Psoas muscle (tissue), 8 donors: ENCODE data around the gene MAN2B1. TPM values are rescaled to one million over a fixed set of nuclear protein-coding genes. Genes with fewer than 3 reads are reported as not detected.
A peak's percentile ranks its signal among the peaks of the same experiment; 100 is the strongest.
"Not testable (repeated sequence)": the region's sequence is repeated elsewhere in the genome, so short reads cannot be mapped to it uniquely, and the experiment has no call there.

Experiments
- ATAC-seq, 4 donors: fragments of 200-7000 bp; cut with Tn5 transposase; one replicate each; pipeline ENCODE4 v1.9.1; 2020; ENCODE audit warnings: moderate library complexity in 3 of 4, mild to moderate bottlenecking in 2 of 4
- DNase-seq, 2 donors: peaks; one replicate each; pipeline ENCODE4 v3.0.0-alpha.2; 2020
- H3K27ac ChIP-seq: fragments of 200-600 bp; one replicate; pipeline ENCODE4 v1.8.0; 2022
- H3K27me3 ChIP-seq, 3 donors: fragments of 200-600 bp in 1 of 3; one replicate each; pipeline versions ENCODE4 v1.6.1 to v1.8.0; 2013 to 2022; ENCODE audit warnings: low read length in 2 of 3, mild to moderate bottlenecking in 2 of 3, moderate library complexity in 1 of 3; ENCODE audit not compliant: insufficient read depth in 3 of 3
- H3K36me3 ChIP-seq, 2 donors: fragments of 200-600 bp in 1 of 2; one replicate each; pipeline versions ENCODE4 v1.6.1 to v1.8.0; 2013 to 2022; ENCODE audit warnings: low read depth in 1 of 2, mild to moderate bottlenecking in 1 of 2, moderate library complexity in 1 of 2; ENCODE audit not compliant: insufficient read depth in 1 of 2
- H3K4me1 ChIP-seq: fragments of 200-600 bp; one replicate; pipeline ENCODE4 v1.8.0; 2022
- H3K4me3 ChIP-seq: fragments of 200-600 bp; one replicate; pipeline ENCODE4 v1.8.0; 2022; ENCODE audit warnings: mild to moderate bottlenecking
- H3K9me3 ChIP-seq: fragments of 200-600 bp; one replicate; pipeline ENCODE4 v1.8.0; 2022
- WGBS, 3 donors: extraction: QIAGEN DNeasy Blood & Tissue Kit; methylation state at CpG; one replicate each; pipeline versions ENCODE4 v1.1.6 to v1.1.7; 2013; 5-methylcytosine and 5-hydroxymethylcytosine counted together
- intact Hi-C, 2 donors: fragments of 100-400 bp; cut with DNase I; formaldehyde crosslinking; loops; one replicate each; pipeline versions ENCODE4 v1.11.0 to v1.14.2; 2022
- polyA plus RNA-seq, 3 donors: library from polyadenylated mRNA; stranded (reverse); fragments of 200-250 nt; gene quantifications; one replicate each; pipeline ENCODE4 v1.2.3, GENCODE V29; 2013
- total RNA-seq, 4 donors: library from RNA; stranded (reverse); fragmentation: NEBNext Ultra II Directional in 2 of 4; extraction: Animal tissue kit (Norgen Biotek cat#: 25700) in 2 of 4; gene quantifications; one replicate each; pipeline versions ENCODE4 v1.2.1 to v1.2.4, GENCODE V29; 2021 to 2023
- TF ChIP-seq, protein P1 (sequence below): fragments of 200-600 bp; IDR thresholded peaks from one replicate; pipeline ENCODE4 v1.8.0; 2022; ENCODE audit warnings: antibody characterized with exemption
- donor health status: healthy with polysubstance abuse.
- donor health status: DM: no; HTN: no; CAD: no; lungs with moderate emphysema.
- donor health status: Bipolar disorder and iron deficiency.
- donor health status: healthy.
- donor health status: DM: yes; HTN: yes; CAD: no.
- donor health status: DM: no; HTN: no; CAD: no.
- donor health status: DM: no; HTN: no; CAD: no.
- donor health status: DM: yes; HTN: yes; CAD: no.

Gene MAN2B1
- total and polyA plus RNA-seq, 7 donors, result 9.6 to 20.5 (median 16.0) TPM

DNA sequence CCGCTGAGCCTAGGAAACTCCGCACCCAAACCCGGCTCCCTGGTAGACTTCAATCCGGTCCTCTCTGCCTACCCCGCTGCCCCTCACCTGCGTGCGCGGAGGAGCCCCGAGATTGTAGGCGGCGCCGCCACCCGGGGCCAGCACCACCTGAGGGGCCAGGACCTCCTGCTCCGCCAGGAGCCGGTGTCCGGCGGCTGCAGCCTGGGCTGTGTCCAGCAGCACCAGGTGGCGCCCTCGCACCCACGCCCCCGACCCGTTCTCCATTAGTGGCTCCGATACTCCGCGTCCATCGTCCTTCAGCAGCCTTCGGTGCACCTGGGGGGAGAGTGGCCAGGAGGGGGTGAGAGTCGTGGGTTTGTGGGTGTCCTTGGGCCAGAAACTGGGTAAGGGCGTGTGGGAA is 18.5 kb downstream of the MAN2B1 start:
- ATAC-seq (peak; percentile 17 to 62 (median 58)), DNase-seq (no peak)
- no peaks in the 10 kb centered on the region for H3K9me3 ChIP-seq
- peak overlapping the region; percentile 56 for H3K4me3 ChIP-seq
- H3K36me3 ChIP-seq, result peaks cover 0 to 14% of the 10 kb centered on the region in 2 donors
- TF ChIP-seq, protein P1, sequence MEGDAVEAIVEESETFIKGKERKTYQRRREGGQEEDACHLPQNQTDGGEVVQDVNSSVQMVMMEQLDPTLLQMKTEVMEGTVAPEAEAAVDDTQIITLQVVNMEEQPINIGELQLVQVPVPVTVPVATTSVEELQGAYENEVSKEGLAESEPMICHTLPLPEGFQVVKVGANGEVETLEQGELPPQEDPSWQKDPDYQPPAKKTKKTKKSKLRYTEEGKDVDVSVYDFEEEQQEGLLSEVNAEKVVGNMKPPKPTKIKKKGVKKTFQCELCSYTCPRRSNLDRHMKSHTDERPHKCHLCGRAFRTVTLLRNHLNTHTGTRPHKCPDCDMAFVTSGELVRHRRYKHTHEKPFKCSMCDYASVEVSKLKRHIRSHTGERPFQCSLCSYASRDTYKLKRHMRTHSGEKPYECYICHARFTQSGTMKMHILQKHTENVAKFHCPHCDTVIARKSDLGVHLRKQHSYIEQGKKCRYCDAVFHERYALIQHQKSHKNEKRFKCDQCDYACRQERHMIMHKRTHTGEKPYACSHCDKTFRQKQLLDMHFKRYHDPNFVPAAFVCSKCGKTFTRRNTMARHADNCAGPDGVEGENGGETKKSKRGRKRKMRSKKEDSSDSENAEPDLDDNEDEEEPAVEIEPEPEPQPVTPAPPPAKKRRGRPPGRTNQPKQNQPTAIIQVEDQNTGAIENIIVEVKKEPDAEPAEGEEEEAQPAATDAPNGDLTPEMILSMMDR, result no peak
- H3K27ac ChIP-seq, result no peak overlapping the region
- intact Hi-C loops, result no loop called here
- 7 to 15% (median 7%) methylated on average over 29 of the region's 29 CpGs for WGBS, 3 donors
- H3K27me3 ChIP-seq, result no peaks in the 10 kb centered on the region
- peaks cover 10% of the 10 kb centered on the region for H3K4me1 ChIP-seq

DNA sequence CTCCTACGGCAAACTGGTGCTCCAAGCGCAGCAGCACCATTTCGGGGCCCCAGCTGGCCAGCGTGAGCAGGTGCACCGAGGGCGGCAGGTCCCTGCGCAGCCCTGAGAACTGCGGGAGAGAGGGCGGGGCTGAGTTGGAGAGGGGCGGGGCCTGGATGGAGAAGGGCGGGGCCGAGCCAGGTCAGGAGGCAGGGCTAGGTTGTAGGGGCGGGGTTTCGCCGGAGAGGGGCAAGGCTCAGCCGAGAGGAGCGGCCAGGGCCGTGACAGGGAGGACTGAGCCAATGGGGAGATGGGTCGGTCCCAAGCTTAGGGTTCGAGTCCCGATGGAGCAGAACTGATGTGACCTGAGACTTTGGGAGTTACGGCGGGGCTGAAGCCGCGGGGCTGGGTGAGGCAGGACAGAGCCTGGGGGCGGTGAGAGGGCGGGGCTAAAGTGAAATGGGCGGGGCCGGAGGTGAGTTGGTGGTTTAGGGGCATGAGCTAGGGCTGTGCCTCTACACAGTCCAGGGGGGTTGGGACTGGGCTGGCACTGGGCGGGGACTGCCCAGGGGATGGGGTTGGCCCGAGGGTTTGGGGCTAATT is 19.0 kb downstream of the MAN2B1 start:
- TF ChIP-seq, protein P1, result no peak
- peak; percentile 90 to 96 (median 94) for ATAC-seq
- intact Hi-C loops, result no loop called here
- H3K27me3 ChIP-seq, result no peaks in the 10 kb centered on the region
- WGBS, 3 donors, result 8 to 12% (median 11%) methylated on average over 23 to 31 of the region's 31 CpGs
- H3K4me1 ChIP-seq, result peaks cover 10% of the 10 kb centered on the region
- H3K4me3 ChIP-seq, result peak overlapping the region; percentile 56
- peak; percentile 71 to 88 for DNase-seq
- peaks cover 0 to 14% of the 10 kb centered on the region in 2 donors for H3K36me3 ChIP-seq
- no peaks in the 10 kb centered on the region for H3K9me3 ChIP-seq
- H3K27ac ChIP-seq, result no peak overlapping the region

DNA sequence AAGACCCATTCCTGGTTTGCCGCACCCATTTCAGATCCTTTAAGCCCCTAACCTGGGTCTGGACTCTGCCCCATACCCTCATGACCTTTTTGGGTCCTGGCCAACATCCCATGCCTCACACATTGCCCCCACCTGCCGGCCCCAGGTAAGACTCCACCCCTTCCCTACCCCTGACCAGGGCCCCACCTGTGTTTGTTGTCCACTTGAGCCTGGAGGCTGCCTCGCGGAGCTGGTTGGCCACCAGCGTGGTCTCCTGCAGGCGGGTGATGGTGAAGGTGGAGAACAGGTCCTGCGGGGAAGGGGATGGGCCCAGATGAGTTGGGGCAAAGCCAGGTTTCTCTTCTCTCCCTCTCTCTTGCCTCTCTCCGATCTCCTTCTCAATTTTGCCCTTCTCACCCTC is 19.5 kb downstream of the MAN2B1 start:
- peaks cover 10% of the 10 kb centered on the region for H3K4me1 ChIP-seq
- TF ChIP-seq, protein P1, result no peak
- peak in 2 of 4 donors; percentile 4 to 16 for ATAC-seq
- no peak for DNase-seq
- intact Hi-C loops, result no loop called here
- no peaks in the 10 kb centered on the region for H3K9me3 ChIP-seq
- H3K36me3 ChIP-seq, result peaks cover 0 to 12% of the 10 kb centered on the region in 2 donors
- no peak overlapping the region for H3K27ac ChIP-seq
- no peaks in the 10 kb centered on the region for H3K27me3 ChIP-seq
- no peak overlapping the region for H3K4me3 ChIP-seq
- 70 to 75% (median 71%) methylated on average over 8 of the region's 8 CpGs for WGBS, 3 donors

DNA sequence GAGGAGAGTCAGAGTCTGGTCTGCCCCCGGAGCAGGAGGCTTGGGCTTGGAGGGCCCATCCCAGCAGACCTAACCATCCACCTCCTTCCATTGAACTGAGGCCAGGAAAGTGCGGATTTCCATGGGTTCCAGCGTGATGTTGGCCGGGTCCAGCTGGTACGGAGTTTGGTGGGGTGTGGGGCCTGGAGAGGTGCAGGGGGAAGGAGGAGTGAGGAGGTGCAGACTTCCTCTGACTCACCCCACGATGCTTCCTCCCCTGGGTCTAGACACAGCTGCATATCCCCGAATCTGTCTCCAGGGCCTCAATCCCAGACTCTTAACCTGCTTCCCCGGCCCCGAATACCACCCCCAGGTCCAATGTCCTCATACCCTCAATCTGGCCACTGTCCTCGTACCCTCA is 20.0 kb downstream of the MAN2B1 start:
- 77 to 82% (median 79%) methylated on average over 10 of the region's 10 CpGs for WGBS, 3 donors
- ATAC-seq, result no peak
- intact Hi-C loops, result no loop called here

DNA sequence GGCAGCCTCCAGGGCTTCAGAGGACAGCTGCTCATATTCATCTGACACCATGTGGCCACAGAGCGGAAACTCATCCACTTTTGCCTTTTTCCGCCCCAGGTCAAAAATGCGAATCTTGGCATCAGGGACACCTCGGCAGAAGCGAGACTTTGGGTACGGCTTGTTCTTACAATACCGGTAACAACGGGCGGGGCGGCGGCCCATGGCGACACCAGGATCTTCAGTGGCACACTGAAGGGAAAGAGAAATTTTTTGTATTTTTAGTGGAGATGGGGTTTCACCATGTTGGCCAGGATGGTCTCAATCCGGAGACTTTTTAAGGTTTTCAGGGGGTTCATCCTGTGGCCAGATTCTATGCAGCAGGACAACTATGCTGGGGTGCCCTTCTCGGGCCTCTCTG is 22.8 kb downstream of the MAN2B1 start:
- H3K4me1 ChIP-seq, H3K27me3 ChIP-seq, H3K4me3 ChIP-seq, ATAC-seq, DNase-seq, intact Hi-C loops, H3K27ac ChIP-seq, H3K36me3 ChIP-seq, H3K9me3 ChIP-seq: not testable (repeated sequence)
- WGBS, 3 donors, result 91 to 94% (median 94%) methylated on average over 14 of the region's 14 CpGs

More for the DNA sequence above, 20.0 kb downstream of the MAN2B1 start:
- Histone ChIP-seq H3K4me1 (peaks cover 10% of the 10 kb centered on the region), H3K4me3 (no peak overlapping the region), H3K9me3 (no peaks in the 10 kb centered on the region), H3K36me3 (peaks cover 0 to 7% of the 10 kb centered on the region in 2 donors), H3K27ac (no peak overlapping the region), H3K27me3 (no peaks in the 10 kb centered on the region)
- no peak for DNase-seq
- TF ChIP-seq, protein P1, result no peak
